ENCODE measurements around the gene C4orf50. TPM values are rescaled to one million over a fixed set of nuclear protein-coding genes. Genes with fewer than 3 reads are reported as not detected.

C4orf50 gene
- total RNA-seq, 1 donor from 2014 or later: not detected

DNA sequence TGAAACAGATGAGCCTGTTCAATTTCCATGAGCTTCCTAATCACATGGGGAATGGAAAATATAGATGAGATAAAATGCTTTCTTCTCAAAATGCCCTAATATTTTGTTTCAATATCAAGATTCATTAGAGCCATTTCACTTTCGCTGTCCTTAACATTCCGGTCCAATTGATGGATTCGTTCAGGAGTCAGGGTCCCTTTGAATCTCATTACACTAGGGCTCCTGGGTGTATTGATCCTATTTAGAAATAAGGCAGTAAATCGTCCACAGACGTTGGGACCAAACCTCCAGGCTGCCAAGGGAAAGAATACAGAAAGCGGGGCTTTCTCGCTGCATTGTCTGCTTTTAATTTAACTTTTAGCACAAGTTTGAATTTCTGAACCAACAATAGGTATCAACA lies 104.8 kb downstream of the C4orf50 start:
- DNase-seq (ENCODE audit: low spot score): no peak
- no peaks in the 10 kb centered on the region for H3K4me1 Mint-ChIP-seq (ENCODE audit: low read depth)
- H3K4me3 Mint-ChIP-seq (ENCODE audit: unreplicated experiment): no peak overlapping the region
- no peaks in the 10 kb centered on the region for H3K36me3 Mint-ChIP-seq (ENCODE audit: low read depth)
- TF ChIP-seq, protein P1, sequence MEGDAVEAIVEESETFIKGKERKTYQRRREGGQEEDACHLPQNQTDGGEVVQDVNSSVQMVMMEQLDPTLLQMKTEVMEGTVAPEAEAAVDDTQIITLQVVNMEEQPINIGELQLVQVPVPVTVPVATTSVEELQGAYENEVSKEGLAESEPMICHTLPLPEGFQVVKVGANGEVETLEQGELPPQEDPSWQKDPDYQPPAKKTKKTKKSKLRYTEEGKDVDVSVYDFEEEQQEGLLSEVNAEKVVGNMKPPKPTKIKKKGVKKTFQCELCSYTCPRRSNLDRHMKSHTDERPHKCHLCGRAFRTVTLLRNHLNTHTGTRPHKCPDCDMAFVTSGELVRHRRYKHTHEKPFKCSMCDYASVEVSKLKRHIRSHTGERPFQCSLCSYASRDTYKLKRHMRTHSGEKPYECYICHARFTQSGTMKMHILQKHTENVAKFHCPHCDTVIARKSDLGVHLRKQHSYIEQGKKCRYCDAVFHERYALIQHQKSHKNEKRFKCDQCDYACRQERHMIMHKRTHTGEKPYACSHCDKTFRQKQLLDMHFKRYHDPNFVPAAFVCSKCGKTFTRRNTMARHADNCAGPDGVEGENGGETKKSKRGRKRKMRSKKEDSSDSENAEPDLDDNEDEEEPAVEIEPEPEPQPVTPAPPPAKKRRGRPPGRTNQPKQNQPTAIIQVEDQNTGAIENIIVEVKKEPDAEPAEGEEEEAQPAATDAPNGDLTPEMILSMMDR (IDR thresholded peaks at IDR 0.05): no peak
- peaks cover 38% of the 10 kb centered on the region for H3K27me3 Mint-ChIP-seq (ENCODE audit: low read depth)
- no peak overlapping the region for H3K27ac Mint-ChIP-seq (ENCODE audit: unreplicated experiment)
- peaks cover 7% of the 10 kb centered on the region for H3K9me3 Mint-ChIP-seq (ENCODE audit: low read depth)

DNA sequence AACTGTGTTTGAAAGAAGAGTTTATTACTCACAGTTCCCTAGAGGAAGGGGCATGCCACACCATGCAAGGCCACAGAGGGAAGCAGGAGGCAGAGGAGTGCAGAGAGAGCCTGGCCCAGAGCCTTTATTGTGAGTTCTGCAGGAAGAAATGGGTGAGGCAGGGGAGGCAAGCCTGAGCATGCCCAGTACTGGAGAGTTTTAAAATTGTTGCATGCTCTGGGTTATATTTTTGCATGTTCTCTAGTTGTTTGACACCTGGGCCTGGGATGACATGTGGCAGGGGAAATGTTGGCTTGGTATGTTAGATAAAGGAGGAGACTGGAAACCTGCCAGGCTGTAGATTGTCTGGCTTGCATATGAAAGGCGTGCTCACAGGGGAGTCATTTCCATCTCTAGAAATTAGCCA lies 105.6 kb downstream of the C4orf50 start:
- DNase-seq (ENCODE audit: low spot score): no peak
- TF ChIP-seq, protein P1 (IDR thresholded peaks at IDR 0.05): no peak
- Mint-ChIP-seq H3K27me3 (ENCODE audit: low read depth) (peaks cover 40% of the 10 kb centered on the region), H3K4me3 (ENCODE audit: unreplicated experiment) (no peak overlapping the region), H3K4me1 (ENCODE audit: low read depth) (no peaks in the 10 kb centered on the region), H3K27ac (ENCODE audit: unreplicated experiment) (no peak overlapping the region), H3K36me3 (ENCODE audit: low read depth) (peaks cover under 1% of the 10 kb centered on the region), H3K9me3 (ENCODE audit: low read depth) (peaks cover 9% of the 10 kb centered on the region)

DNA sequence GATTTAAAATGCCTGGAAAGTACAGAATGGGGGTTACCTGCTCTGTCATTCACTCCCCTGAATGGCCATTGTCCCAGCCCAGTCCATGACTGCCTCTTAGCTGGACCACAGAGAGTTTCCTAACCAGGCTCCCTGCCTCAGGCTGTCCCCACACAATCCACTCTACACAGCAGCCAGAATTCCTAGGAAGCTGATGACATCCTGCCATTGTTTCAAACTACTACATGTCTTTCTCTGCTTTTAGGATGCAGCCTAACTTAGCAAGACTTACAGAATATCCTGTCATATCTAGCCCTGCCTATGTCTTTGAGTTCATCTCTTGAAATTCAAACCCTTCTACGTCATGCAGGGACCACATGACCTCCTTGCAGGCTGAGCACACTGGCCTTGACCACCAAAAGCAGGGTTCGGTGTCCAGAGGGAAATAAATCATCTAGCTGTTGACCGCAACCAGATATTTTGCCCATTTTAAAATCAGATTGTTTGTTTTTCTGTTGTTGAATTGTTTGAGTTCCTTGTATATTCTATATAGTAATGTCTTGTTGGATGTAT lies 109.3 kb downstream of the C4orf50 start:
- H3K36me3 Mint-ChIP-seq (ENCODE audit: low read depth): peaks cover 8% of the 10 kb centered on the region
- H3K27ac Mint-ChIP-seq (ENCODE audit: unreplicated experiment): no peak overlapping the region
- H3K4me3 Mint-ChIP-seq (ENCODE audit: unreplicated experiment): no peak overlapping the region
- H3K9me3 Mint-ChIP-seq (ENCODE audit: low read depth): peaks cover 13% of the 10 kb centered on the region
- H3K27me3 Mint-ChIP-seq (ENCODE audit: low read depth): peaks cover 51% of the 10 kb centered on the region
- no peaks in the 10 kb centered on the region for H3K4me1 Mint-ChIP-seq (ENCODE audit: low read depth)
- no peak for DNase-seq (ENCODE audit: low spot score)
- TF ChIP-seq, protein P1 (IDR thresholded peaks at IDR 0.05): no peak

DNA sequence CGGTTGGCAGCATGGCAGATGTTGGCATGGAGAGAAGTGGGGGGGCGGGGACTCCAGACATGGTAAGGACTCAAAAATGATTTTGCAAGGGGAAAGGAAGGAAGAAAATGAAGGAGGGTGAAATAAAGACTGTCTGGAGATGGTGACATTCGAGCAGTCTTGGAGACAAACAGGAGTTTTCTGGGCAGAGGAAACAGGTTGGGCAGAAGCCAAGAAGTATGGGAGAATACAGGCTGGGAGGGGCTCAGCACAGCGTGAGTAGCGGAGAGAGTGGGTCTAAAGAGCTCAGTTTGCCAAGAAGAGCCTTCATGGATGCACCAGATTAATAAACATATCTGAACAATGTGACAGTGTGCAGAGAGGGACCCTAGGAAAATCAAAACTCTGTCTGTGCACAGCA lies 112.0 kb downstream of the C4orf50 start:
- no peaks in the 10 kb centered on the region for H3K4me1 Mint-ChIP-seq (ENCODE audit: low read depth)
- TF ChIP-seq, protein P1 (IDR thresholded peaks at IDR 0.05): no peak
- H3K27me3 Mint-ChIP-seq (ENCODE audit: low read depth): peaks cover 67% of the 10 kb centered on the region
- H3K27ac Mint-ChIP-seq (ENCODE audit: unreplicated experiment): no peak overlapping the region
- no peak overlapping the region for H3K4me3 Mint-ChIP-seq (ENCODE audit: unreplicated experiment)
- no peak for DNase-seq (ENCODE audit: low spot score)
- peaks cover 13% of the 10 kb centered on the region for H3K9me3 Mint-ChIP-seq (ENCODE audit: low read depth)
- peaks cover 8% of the 10 kb centered on the region for H3K36me3 Mint-ChIP-seq (ENCODE audit: low read depth)

DNA sequence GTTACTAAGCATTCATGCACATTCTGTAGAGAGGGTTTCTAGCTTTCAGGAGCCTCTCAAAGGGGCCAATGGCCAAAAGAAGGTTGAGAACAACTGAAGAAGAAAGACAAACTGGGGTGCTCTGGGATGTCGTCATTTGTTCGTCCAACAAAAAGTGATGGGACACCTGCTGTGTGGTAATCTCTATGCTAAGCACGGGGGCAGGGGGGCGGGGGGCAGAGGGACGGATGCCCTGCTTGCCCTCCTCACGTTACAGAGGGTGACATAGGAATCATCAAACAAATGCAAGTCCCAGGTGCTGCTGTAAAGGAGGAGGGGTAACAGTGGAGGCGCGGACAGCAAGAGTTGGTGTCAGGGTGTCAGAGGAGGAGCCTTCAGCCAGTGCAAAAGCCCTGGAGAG lies 112.5 kb downstream of the C4orf50 start:
- TF ChIP-seq, protein P1 (IDR thresholded peaks at IDR 0.05): no peak
- H3K36me3 Mint-ChIP-seq (ENCODE audit: low read depth): peaks cover 8% of the 10 kb centered on the region
- H3K4me3 Mint-ChIP-seq (ENCODE audit: unreplicated experiment): no peak overlapping the region
- peaks cover 13% of the 10 kb centered on the region for H3K9me3 Mint-ChIP-seq (ENCODE audit: low read depth)
- H3K27ac Mint-ChIP-seq (ENCODE audit: unreplicated experiment): no peak overlapping the region
- DNase-seq (ENCODE audit: low spot score): no peak
- H3K27me3 Mint-ChIP-seq (ENCODE audit: low read depth): peaks cover 69% of the 10 kb centered on the region
- H3K4me1 Mint-ChIP-seq (ENCODE audit: low read depth): no peaks in the 10 kb centered on the region

Data from chondrocyte (in vitro differentiated cells).